Jurkat, Clone E6-1 (cell line): ENCODE measurements around the gene GRAMD4.
"Not testable (repeated sequence)": the region's sequence is repeated elsewhere in the genome, so short reads cannot be mapped to it uniquely, and the experiment has no call there.

Source experiments
- DNase-seq: peaks from one replicate; pipeline ENCODE4 v3.0.0-alpha.2; 2011; ENCODE audit warnings: low read depth, low spot score
- H3K4me3 ChIP-seq: 2 replicates; pipeline ENCODE4 v1.5.1; 2011; ENCODE audit warnings: mild to moderate bottlenecking, low read length, control low read depth, moderate library complexity

The GRAMD4 gene

DNA sequence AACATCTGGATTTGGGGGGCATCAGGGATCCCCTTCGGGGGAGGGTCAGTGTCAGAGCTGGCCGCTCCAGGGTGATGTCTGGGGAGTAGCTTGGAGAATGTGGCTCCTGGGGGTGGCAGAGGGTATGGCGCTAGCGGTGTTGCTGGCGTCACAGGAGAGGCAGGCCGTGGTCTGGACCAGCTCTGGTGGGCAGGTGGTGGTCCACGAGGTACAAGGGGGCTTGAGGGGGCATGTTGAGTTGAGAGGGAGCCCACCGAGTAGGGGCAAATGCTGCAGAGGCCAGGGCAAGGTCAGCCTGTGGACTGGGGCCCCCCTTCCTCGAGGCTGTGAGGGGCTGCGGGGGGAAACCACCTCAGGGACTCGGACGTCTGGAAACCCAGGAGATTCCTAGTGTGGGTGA lies 8.6 kb downstream of the GRAMD4 start:
- no peak for DNase-seq
- no peak overlapping the region for H3K4me3 ChIP-seq

DNA sequence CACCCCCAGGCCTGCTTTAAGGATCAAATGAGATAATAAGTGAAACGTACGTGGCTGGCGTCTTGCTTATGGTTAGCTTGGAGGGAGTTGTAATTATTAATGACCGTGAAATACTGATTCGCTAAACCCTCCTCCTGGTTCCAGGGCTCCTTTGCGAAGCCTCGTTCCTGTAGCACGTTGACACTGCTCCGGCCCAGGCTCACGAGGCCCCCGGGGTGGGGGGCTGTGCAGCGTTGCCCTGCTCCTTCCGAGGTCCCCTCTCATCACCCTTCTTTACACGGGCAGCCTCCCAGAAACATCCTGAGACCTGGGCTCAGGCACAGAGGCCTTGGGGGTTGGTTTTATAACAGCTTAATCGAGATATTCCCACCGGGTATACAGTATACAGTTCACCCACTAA lies 9.1 kb downstream of the GRAMD4 start:
- no peak overlapping the region for H3K4me3 ChIP-seq
- DNase-seq, result no peak

DNA sequence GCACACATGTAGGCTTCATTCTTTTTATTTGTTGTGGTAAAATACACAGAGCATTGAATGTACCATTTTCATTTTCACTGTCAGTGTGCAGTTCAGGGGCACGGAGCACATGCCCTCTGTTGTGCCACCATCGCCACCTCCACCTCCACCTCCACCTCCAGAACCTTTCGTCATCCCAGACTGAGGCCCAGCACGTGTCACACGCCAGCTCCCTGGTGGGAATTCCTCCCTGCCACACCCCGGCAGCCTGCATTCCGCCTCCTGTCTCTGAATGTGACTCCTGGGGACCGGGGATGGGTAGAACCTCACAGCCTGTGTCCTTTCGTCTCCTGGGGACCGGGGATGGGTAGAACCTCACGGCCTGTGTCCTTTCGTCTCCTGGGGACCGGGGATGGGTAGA lies 10.9 kb downstream of the GRAMD4 start:
- no peak for DNase-seq
- no peak overlapping the region for H3K4me3 ChIP-seq

DNA sequence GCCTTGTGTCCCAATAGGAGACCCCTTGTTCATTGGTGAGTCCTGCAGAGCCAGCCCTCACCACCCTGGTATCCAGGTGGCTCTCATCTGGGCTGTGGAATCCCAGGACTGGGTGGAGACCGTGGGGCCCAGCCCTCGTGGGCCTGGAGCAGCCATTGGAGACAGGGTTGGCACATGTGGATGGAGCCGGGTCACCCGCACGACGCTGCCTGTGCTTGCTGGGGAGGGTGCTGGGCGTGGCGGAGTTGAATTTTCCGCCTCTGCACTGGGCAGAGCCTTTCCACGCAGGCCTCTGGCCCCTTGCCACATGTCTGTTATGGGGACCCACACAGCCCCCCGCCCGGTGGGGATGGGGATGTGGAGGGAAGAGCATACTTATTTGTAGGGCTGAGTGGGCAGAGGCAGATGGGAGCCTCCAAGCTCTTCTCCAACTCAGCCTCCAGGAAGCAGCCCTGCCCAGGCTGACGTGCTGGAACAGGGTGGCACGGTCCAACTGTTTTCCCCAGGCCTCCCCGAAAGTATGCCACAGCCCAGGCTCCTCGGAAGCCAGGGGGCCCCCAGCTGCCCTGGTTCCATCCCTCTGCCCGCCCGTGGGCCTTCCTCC lies 12.6 kb downstream of the GRAMD4 start:
- no peak for DNase-seq
- no peak overlapping the region for H3K4me3 ChIP-seq

DNA sequence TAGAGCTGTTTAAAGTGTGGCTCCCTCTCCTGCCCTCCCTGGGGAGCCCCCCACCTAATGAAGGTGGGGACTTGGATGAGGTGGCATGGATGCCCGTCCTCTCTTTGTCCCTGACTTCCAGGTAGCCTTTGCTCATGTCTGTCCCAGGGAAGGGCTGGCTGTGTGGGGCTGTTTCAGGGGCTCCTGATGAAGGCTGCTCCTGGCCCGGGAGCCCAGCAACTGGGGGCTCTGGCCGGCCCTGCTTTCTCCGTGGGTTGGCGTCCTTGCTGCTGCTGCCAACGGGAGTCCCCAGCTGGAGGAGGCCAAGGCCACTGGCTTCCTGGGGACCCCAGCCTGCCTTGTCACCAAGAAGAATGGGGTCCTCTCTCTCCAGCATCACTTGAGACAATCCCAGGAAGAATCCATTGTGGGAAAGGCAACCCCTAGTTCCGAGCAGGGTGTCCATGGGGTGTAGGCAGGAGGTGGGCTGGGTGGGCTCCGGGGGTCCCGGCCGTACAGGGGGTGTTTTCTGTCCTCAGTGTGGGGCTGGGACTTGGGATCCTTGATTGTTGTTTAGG lies 13.2 kb downstream of the GRAMD4 start:
- H3K4me3 ChIP-seq, result no peak overlapping the region
- no peak for DNase-seq

DNA sequence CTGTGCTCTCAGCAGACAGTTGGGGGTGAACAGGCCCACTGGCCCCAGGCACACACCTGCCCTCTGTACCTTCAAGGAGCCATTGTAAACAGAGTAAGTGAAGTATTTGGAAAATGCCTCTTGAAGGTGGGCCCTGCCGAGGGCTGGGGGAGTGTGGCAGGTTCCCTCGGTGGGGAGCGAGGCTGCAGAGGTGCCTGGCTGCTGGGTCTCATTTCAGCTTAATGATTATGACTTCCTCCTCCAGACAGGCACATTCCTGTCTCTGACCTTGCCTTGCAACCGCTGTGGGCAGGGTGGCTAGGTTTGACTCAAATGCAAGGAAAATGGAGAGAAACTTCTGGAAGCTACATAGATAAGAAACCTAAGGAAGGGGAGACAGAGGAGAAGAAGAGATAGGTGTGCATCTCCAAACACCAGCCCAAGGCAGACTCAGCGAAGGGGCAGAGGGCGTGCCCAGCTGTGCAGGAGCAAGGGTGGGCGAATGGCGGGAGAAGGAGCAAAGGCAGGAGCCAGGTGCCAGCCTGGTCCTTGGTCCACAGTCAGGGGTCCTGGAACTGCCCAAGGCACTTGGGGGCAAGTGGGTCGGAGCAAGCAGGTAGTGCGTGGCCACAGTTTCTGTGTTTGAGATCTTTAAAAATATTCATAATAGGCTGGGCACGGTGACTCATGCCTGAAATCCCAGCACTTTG lies 14.0 kb downstream of the GRAMD4 start:
- no peak for DNase-seq
- no peak overlapping the region for H3K4me3 ChIP-seq

DNA sequence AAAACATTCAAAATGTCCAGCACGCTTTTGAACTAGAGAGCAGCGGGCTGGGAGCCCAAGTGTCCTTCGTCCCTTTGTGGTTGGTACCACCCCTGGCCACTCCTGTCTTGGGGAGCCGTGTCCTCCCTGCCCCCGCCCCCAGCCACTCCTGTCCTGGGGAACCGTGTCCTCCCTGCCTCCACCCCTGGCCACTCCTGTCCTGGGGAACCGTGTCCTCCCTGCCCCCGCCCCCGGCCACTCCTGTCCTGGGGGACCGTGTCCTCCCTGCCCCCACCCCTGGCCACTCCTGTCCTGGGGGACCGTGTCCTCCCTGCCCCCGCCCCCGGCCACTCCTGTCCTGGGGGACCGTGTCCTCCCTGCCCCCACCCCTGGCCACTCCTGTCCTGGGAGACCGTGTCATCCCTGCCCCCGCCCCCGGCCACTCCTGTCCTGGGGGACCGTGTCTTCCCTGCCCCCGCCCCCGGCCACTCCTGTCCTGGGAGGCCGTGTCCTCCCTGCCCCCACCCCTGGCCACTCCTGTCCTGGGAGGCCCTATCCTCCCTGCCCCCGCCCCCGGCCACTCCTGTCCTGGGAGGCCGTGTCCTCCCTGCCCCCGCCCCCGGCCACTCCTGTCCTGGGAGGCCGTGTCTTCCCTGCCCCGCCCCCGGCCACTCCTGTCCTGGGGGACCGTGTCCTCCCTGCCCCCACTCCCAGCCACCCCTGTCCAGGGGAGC lies 14.9 kb downstream of the GRAMD4 start:
- not testable (repeated sequence) for DNase-seq, H3K4me3 ChIP-seq

DNA sequence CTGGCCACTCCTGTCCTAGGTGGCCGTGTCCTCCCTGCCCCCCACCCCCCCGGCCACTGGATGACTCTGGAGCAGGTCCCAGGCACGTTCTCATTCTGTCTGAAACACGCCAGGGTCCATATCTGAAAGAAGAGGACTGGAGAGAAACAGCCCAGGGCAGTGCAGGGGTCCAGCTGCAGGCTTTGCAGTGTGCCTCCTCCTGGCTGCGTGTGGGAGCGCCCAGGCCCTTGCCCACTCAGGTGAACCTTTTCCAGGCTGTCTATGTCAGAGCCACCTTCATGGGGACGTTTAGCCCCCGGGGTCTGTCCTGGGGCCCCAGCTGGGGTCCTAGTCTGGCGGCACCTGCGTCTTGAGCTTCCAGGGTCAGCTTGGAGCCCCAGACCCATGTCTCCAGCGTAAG lies 15.6 kb downstream of the GRAMD4 start:
- no peak overlapping the region for H3K4me3 ChIP-seq
- DNase-seq, result no peak

DNA sequence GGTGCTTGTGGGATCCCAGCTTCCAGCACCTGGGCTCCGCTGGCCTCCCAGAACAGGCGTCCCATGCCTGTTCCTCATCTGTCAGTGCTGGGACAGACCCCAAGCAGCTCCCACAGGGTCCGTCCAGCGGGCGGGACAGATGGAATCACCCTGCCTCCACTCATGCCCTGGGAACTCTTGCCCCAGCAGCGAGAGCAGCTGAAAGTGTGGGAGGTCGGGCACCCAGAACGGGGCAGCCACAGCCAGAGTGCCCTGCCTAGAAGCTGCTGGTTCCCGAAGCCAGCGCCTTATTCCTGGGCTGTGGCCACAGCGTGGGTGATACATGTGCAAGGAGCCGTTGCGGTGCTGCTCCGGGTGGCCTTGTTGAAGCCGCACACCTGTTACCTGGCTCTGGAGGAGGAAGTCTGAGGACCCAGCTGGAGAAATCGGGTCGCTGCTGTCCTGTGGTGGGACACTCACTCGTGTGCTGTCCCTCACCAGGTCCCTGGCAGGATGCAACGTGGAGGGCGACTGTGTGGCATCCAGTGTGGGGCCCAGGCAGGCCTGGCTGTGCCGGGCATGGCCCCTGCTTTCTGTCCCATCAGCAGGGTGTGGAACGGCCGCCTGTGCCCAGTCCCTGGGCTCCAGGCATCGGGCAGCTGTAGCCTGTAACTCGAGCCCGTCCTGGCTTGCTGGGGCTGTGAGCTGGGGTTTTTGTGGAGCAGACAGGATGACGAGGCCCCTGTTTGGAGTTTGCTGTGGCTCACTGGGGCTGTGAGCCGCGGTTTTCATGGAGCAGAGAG lies 16.2 kb downstream of the GRAMD4 start:
- no peak for DNase-seq
- H3K4me3 ChIP-seq, result no peak overlapping the region

DNA sequence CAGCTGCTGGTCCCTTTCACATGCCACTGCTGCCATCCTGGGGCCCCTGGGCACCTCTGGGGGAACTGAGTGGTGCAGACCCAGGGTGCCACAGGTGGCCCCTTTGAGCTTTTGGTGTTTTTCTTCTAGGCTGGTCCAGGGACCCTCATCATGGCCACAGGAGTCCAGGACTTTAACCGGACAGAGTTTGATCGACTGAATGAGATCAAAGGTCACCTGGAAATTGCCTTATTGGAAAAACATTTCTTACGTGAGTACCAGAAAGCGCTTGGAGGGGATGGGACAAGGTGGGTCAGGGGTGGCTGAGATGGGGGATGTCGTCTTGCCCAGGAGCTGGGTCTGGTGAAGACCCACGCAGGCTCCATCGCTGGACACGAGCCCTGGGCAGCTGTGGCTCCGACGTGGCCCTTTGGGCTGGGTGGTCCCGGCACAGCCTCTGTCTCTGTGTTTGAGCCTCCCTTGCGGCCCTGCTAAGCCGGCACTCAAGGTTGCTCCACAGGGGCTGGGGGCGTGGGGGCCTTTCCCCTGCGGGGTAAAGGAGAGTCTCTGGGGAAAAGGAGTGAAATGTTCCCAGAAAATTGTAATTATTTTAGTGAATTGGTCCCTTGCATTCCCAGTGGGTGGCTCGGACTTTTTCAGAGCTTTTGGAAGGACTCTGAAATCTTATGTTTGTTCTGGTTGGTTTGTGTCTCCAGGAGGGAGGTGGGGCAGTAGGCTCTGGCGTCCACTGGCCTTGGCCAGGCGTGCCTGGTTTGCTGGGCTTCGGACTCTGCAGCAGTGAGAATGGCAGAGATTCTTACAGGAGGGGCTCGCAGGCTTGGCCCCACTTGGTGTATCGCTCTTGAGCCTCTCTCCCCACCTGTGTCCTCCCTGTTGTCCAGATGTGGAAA lies 17.8 kb downstream of the GRAMD4 start:
- DNase-seq, result no peak
- H3K4me3 ChIP-seq, result no peak overlapping the region

DNA sequence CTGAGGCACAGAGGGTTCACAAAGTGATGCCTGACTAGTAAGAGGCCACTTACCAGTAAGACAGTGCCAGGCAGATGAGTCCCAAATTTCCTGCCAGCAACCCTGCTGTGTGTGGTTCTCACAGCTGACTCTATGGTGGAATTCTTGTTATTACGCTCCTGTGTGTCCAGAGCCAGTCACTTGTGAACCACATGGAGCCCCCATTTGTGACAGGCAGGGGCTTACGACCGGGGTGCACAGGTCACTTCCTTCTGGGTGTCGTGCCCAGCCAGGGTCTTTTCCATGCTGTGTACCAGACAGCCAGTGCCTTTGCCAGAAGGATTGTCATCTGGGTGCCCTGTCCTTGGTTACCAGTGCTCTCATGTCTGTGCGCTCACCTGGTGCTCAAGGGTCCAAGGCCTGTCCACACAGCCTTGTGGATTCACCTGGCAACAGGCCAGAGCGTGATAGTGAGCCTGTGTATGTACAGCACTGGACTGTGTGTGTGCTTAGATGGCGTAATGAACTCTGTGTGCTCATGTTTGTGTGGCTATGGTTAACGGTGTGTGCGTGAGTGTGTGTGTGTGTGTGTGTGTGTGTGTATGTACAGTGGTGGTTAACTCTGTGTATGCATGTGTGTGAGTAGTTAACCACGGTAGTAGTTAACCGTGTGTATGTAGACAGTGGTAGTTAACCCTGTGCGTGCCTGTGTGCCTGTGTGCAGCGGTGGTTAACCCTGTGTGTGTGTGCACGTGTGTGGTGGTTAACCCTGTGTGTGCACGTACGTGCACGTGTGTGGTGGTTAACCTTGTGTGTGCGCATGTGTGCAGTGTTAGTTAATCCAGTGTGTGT lies 18.6 kb downstream of the GRAMD4 start:
- H3K4me3 ChIP-seq, result no peak overlapping the region
- no peak for DNase-seq

DNA sequence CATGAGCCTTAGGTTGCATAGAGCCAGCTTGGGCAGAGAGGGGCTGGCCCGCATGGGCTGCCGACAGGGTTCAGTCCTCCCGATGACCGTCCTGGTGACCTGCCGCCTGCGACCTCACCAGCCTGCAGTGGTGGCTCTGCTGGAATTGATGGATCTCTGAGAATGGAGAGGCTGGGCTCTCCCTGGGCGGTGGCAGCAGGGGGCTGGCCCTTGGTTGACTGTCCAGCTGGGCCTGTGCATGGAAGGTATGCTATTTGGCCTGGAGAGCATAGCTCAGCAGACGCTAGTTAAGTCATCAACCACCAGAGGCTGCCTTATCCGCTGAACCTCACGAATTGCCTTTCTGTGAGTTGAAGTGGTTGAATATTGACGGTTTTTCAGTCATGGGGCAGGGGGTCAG lies 19.7 kb downstream of the GRAMD4 start:
- no peak for DNase-seq
- H3K4me3 ChIP-seq, result no peak overlapping the region

DNA sequence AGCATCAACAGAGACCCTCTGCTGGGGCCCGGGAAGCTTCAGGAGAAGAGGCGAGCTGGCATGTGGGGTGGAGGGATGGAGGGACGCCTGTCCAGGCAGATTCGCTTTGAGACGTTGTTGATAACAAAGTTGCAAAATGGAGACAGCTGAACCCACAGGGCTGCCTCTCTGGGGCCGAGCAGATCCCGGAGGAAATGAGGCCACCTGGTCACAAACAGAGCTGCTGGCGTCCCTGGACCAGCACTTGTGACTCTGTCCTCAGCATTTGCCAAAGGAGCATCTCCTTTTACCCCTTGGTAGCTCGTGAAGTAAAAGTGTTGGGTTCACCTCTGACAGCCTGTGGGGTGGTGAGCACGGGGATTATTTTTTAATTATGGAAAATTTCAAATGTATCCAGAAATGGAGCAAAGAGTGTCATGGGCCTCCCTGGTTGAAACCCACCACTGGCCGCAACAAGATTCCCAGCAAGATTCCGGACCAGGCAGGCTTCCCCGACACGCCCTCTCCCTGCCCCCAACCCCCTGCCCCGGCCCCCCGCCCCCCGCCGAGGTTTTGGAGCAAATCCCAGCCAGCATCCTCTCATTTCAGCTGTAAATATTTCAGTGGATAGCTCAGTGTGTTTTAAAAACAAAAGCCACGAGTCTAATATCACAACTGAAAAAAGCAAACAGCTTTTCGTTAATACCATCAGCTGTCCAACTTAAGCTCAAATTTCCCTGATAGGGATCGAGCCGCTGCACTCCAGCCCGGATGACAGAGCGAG lies 20.3 kb downstream of the GRAMD4 start:
- no peak overlapping the region for H3K4me3 ChIP-seq
- no peak for DNase-seq

DNA sequence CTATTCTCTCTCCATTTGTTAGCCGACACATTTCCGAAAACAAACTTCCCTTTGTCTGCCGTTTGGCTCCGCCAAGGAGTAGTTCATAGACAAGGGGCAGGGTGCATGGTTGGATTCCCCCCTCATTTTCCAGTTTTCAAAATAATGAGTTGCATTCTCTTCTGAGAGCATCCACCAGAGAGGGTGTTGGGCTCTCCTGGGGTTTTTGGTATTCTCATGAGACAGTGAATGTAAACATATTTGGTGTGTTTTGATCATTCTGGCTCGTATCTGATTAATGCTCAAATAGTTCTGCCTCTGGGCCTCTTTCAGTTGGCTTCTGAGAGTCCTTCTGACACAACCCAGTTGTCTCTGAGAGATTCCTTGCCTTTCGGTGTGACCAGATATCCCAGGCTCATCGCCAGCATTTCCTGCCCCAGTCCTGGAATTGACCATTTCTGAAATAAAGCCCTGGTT lies 21.7 kb downstream of the GRAMD4 start:
- no peak overlapping the region for H3K4me3 ChIP-seq
- DNase-seq, result no peak

DNA sequence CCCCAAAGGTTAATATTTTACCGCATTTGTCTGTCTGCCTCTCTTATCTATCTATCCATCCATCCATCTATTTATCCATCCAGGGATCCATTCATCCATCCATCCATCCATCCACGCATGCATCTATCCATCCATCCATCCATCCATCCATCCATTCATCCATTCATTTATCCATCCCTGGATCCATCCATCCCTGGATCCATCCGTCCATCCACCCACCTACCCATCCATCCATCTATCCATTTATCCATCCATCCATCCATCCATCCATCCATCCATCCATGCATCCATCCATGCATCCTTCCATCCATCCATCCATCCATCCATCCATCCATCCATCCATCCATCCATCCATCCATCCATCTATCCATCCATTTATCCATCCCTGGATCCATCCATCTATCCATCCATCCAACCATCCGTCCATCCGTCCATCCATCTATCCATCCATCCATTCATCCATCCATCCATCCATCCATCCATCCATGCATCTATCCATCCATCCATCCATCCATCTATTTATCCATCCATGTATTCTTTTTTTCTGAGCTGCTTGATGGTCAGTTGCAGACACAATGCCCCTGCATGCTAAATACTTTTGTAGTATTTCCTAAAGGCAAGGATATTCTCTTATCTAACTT lies 22.8 kb downstream of the GRAMD4 start:
- H3K4me3 ChIP-seq, DNase-seq: not testable (repeated sequence)

DNA sequence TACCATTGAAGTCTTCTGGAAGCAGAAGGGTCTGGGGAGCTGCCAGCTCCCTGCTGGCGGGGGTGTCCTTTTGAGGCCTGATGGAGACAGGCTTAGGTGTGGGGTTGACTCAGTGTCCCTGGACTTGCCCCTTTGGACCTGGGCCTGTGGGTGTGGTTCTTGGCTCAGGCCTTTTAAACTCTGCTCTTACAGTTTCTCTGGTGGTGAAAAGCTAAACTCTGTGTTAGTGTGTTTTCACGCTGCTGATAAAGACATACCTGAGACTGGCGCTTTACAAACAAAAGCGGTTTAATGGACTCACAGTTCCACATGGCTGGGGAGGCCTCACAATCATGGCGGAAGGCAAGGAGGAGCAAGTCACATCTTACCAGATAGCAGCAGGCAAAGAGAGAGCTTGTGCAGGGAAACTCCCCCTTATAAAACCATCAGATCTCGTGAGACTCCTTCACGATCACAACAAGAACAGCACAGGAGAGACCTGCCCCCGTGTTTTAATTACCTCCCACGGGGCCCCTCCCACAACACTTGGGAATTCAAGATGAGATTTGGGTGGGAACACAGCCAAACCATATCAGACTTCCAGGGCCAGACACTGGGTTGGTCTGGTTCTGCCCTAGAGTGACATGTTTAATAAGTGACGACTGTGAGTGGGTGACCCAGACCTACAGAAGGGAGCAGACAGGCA lies 26.5 kb downstream of the GRAMD4 start:
- no peak overlapping the region for H3K4me3 ChIP-seq
- no peak for DNase-seq
